ENCODE results near the gene DMRT2.

DNA sequence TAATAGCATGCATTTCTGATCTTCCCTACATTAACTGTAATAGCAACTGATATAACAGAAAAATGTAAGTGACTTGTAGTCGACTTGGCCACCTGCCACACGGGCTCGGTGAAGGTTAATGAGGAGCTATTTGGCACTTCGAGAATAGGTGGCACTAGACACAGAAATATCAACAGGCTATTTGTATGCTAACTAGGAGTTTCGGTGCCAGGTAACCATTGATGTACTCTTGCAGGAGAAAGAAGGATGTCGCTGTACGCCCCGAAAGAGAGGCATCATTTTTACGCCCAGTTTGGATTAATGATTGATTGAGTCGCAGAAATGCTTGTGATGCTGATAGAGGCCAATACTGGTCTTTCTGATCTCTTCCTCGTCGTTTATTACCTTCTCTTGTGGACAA, 516 bp upstream of the DMRT2 start:
- TF ChIP-seq, protein P1, sequence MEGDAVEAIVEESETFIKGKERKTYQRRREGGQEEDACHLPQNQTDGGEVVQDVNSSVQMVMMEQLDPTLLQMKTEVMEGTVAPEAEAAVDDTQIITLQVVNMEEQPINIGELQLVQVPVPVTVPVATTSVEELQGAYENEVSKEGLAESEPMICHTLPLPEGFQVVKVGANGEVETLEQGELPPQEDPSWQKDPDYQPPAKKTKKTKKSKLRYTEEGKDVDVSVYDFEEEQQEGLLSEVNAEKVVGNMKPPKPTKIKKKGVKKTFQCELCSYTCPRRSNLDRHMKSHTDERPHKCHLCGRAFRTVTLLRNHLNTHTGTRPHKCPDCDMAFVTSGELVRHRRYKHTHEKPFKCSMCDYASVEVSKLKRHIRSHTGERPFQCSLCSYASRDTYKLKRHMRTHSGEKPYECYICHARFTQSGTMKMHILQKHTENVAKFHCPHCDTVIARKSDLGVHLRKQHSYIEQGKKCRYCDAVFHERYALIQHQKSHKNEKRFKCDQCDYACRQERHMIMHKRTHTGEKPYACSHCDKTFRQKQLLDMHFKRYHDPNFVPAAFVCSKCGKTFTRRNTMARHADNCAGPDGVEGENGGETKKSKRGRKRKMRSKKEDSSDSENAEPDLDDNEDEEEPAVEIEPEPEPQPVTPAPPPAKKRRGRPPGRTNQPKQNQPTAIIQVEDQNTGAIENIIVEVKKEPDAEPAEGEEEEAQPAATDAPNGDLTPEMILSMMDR (IDR thresholded peaks at IDR 0.05) = no peak
- no peak for TF ChIP-seq POLR2A (IDR thresholded peaks at IDR 0.05)
